HG03558 (cell line): Measurements from ENCODE around the gene PDC.
"Not testable (repeated sequence)": the region's sequence is repeated elsewhere in the genome, so short reads cannot be mapped to it uniquely, and the experiment has no call there.

Experiments
- ATAC-seq: cut with Tn5 transposase; IDR thresholded peaks from one replicate; pipeline ENCODE4 v1.9.1; 2021; ENCODE audit warnings: moderate number of reproducible peaks; ENCODE audit not compliant: unreplicated experiment; ENCODE audit errors: extremely low read depth

PDC gene

DNA sequence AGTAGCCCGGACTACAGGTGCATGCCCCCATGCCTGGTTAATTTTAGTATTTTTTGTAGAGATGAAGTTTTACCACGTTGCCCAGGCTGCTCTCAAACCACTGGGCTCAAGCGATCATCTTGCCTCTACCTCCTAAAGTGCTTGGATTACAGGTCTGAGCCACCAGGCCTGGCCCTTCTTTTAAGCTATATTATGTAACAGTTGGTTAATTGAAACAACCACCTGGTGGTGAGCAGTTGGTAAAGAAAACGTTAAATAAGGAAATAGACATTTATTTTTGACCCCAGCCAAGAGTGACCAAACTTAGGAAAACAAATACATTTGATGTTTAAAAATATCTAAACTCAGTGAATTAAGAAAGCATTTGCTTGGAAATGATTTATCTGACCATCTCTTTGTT lies 12.1 kb upstream of the PDC start:
- ATAC-seq = no peak

DNA sequence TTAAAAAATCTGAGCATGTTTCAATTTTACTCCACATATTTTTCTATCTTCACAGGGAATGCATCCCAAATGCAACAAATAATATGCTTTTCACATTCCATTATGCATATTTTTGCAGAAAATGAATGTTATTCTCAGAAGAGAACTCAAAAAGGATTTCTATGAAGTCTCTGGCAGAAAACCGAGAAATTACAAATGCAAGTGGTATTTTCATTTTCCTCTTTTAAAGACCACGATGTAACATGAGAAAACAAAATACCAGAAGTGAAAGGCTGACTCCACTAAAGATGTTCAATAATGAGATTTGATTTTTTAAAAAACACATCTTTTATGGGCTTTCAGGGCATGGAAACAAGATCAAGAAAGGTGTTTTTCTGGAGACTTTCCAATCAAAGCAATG lies 5.0 kb upstream of the PDC start:
- ATAC-seq = no peak

DNA sequence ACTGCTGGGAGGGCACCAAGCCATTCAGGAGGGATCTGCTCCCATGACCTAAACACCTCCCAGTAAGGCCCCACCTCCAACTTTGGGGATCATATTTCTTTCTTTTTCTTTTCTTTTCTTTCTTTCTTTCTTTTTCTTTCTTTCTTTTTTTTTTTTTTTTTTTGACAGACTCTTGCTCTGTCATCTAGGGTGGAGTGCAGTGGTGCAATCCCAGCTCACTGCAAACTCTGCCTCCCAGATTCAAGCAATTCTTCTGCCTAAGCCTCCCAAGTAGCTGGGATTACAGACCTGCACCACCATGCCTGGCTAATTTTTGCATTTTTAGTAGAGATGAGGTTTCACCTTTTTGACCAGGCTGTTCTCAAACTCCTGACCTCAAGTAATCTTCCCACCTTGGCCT lies 4.6 kb upstream of the PDC start:
- ATAC-seq = not testable (repeated sequence)

DNA sequence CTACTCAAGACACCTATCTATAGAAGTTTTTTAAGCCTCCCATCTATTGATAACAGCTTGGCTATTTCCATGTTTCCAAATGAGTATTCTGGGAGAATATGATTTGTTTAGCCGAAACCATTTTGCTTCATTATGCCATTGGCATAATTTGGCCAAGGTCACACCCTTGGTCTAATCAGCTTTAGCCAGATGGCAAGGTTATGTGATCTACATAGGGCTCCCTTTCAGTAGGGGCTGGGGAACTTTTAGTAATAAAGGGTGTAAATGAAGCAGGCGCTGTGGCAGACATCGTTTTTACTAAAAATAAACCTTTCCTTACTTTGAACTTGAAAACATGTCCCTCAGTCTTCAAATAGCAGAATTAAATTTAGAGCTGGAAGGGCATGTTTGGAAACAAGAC lies 3.0 kb upstream of the PDC start:
- no peak for ATAC-seq

DNA sequence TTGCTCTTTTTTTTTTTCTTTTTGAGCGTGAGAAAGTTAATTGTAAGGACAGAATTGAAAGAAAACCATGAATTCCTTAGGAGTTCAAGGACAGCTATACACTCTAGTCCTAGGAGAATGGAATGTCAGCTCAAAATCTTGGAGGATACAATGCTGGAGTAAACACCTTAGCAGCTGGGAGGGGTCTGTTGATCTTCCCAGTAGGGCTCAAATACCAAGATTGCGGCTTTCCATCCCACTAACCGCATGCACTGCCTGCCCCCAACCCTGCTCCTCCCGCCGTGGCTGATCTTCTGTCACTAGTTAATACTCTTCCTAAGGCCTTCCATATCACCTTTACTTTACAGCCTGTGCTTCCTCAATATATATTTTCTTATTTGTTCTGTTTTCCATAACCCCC lies 2.6 kb upstream of the PDC start:
- no peak for ATAC-seq

DNA sequence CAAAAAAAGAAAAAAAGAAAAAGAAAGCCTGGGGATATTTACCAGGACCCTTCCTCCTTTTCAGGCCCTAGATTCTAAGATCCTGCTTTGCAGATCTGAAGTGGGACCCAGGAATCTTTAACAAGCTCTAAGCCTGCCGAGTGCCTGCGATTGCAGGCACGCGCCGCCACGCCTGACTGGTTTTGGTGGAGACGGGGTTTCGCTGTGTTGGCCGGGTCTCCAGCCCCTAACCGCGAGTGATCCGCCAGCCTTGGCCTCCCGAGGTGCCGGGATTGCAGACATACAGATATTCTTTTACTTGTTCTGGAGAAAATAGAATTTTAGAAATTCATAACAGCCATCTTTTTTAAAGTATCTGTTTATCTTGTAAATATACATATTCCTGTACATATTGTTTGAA lies 1.8 kb downstream of the PDC start:
- not testable (repeated sequence) for ATAC-seq

DNA sequence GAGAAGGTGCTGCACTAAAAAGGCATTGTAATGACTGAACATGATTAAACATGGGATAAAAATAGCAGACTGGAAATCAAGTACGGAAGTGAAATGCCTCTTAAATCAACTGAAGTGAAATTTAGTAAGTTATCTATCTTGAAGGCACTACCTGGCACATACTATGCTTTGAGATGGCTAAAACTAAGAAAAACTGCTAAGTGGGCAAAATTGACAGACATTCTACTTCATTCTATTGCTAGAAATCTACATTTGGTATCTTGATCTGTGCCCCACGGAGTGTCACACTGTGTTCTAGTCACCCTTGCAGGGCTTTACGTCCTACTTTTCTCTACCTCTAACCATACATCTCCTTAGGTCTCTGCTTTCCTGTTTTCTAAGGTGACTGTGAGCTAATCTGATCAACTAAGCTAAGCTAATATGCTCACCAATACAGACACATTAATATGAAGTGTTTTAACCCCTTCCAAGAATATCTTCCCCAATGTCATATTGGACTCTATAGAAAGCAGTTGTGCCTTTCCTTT lies 4.1 kb downstream of the PDC start:
- no peak for ATAC-seq

DNA sequence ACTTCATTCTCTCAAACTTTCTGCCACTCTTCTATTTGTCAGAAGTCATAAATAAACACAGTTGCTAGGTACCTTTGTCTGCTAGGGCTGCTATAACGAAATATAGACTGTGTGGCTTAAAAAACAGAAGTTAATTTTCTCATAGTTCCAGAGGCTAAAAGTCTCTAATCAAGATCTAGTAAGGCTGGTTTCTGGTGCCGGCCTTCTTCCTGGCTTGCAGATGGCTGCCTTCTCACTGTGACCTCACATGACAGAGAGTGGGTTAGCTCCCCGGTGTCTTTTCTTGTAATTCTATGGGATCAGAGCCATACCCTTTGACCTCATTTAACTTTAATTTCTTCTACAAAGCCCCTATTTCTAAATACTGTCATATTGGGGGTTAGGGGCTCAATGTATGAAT lies 5.9 kb downstream of the PDC start:
- ATAC-seq = no peak

DNA sequence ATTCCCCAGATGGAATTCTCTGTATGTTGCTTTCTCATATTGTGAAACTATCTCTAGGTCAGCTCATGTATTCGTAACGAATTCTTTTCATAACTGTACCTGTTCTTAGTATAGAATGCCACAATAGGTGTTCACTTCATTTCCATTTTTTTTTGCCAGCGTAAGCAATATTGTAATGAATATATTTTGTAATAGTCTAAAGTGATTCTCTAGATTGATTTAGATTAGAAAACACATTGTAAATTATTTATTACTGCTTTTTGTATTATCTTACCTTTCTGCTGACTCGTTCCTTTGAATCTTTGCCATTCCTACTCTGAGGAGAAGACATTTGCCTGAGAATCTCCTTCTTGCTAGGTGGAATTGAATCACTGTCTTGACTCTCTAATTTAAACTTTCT lies 14.8 kb downstream of the PDC start:
- no peak for ATAC-seq

DNA sequence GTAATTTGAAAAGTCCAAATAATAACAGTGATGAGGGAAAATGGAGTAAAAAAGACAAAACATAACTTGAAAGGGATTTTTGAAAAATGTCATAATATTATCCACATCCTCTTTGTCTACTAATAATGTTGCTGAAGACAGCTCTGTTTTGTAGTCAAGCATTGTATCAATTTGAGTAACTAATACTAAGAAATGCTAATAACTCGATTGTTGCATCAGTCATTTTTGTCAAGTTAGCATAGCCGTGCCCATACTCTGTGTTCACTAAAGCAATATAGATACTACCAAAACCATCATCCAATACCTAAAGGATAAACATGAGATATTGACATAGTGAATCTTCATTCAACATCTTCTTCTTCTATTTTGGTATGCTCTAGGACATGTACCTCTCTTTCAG lies 17.3 kb downstream of the PDC start:
- no peak for ATAC-seq

DNA sequence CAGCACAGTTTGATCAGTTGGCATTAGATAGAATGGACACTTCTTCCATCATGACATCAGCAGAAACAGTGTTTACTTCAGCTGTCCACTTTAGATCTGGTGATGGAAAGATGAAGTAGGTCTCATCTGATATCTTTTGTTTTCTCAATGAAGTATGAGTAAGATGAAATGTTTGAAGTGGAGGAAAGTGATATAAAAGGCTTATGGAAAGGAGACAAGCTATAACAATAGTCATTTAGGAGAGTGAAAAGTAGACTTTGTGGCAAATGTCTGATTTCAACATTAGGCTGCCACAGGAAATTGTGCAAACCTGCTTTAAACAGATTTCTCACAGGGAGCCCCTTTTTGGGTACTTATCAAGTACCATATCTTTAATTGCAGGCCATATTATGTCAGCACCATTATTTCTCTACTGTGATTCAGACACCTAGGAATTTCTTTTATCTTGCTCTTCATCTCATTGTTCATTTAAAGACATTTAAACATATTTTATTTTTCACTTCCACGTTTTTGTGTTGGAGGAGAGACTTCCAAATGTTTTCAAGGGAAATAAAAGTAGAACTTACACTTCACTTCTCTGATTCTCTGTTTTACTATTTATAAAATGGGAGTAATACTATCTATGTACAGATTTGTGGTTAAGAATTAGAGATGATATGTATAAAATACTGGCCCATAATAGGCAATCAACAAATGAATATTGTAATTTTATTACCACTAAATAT lies 18.1 kb downstream of the PDC start:
- no peak for ATAC-seq

DNA sequence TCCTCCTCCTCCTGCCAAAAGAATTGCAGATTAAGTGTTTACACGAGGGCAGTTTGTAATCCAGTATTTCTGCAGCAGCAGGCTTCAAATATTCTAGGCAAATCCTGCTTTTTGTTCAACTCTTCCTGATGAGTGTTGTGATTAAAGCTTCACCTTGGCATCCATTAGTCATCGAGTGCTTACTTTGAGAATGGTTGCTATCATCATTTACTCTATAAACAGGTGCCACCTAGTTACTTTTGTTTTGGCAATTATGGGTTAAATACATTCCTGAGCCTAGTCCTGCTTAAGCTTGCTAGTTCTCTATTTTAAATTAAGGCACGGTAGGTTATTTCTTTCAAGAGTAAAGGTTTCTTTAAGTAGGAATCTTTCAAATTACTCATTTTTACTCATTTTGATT lies 20.3 kb downstream of the PDC start:
- no peak for ATAC-seq

DNA sequence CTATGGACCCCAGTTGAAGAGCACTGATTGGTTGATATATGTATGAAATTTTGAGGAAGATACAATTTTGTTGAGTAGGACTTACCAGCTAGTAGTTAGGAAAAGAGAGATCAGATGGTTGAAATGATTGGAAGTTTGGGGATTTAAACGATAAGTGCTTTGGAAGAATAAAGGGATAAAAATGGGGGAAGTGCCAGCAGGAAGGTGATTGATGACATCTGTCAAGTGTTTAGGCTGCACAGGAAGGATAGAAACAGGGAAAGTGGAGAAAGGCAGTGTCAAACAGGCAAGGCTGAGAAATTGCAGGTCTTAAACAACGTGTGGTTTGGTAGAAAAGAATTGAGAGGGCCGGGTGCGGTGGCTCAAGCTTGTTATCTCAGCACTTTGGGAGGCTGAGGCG lies 22.3 kb downstream of the PDC start:
- ATAC-seq = no peak

DNA sequence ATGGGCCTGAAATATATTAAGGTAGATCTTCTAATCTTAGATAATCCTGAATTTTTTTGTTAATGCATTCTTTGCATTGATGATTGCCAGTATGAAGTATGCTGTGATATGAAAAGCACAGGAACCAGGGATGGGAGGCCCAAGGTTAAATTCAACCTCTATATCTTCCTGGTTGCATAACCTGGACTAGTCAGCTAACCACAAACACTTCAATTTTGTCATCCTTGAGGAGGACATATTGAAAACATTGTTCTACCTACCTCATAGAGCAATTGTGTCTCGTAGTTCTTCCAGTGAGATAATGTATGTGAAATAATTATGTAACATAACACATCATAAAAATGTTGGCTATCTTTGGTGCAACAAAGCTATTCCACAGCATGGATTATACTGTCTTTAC lies 25.6 kb downstream of the PDC start:
- no peak for ATAC-seq

DNA sequence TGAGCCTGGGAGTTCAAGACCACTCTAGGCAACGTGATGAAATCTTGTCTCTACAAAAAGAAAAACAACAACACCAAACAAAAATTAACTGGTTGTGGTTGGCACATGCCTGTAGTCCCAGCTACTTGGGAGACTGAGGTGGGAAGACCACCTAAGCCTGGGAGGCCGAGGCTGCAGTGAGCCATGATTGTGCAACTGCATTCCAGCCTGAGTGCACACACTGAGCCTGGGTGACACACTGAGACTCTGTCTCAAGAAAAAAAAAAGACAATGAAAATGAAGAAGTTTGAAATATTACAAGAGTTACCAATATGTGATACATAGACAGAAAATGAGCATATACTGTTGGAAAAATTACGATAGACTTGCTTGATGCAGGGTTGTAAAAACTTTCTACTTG lies 31.9 kb downstream of the PDC start:
- ATAC-seq = no peak

DNA sequence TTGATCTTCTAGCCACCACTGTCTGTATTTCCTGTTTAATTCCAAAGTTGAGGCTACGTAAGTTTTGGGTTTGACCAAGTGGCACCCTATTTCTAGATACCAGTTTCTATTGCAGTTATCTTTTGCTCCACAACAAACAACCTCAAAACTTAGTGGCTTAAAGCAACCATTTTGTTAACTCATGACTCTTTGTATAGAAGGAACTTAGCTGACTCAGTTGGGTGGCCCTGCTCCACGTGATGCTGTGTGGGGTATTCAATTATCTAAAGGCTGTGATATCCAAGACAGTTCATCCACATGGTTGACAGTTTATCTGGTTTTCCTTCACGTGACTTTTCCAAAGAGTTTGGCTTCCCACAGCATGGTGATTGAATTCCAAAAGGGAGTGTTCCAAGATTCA lies 34.8 kb downstream of the PDC start:
- ATAC-seq = no peak

DNA sequence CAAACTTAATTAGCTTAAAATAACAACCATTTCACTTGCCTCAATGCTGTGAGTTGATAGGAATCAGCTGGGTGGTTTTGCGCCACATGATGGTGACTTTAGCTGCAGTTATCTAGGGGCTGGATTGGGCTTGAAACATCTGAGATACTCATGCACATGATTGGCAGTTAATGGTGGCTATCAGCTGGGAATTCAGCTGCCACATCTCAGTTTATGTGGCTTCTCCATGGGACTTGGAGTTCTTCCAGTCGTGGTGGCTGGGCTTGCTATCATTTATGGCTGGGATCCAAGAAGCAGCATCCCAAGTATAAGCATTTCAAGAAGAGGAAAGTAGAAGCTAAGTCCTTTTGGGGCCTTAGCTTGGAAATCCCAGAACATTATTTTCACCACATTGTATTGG lies 36.4 kb downstream of the PDC start:
- no peak for ATAC-seq

DNA sequence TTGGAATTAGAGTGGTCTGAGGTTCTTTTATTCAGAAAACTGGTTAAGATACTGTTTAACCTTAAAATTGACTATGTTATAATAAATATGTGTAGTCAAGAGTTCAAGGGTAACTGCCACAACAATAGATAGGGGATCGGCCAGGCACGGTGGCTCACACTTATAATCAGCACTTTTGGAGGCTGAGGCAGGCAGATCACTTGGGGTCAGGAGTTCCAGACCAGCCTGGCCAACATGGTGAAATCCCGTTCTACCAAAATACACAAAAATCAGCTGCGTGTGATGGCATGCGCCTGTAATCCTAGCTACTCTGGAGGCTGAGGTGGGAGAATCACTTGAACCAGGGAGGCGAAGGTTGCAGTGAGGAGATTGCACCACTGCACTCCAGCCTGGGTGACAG lies 39.5 kb downstream of the PDC start:
- ATAC-seq = no peak

DNA sequence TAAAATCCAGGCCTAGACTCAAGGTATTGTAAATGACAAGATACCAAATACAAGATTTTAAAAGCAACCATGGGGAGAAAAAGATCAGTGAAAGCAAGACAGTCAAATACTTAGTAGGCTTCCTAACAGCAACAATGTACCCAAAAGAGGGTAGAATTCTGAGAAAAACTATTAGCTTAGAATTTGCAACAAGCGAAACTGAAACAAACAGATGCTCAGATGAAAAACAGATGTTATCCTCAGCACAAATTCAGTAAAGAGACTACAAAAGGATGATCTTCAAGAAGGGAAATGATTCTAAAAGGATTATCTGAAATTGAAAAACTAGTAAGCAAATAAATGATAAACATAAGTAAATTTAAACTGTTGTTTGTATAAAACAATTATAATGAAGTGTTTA lies 40.0 kb downstream of the PDC start:
- peak; percentile 96 for ATAC-seq

DNA sequence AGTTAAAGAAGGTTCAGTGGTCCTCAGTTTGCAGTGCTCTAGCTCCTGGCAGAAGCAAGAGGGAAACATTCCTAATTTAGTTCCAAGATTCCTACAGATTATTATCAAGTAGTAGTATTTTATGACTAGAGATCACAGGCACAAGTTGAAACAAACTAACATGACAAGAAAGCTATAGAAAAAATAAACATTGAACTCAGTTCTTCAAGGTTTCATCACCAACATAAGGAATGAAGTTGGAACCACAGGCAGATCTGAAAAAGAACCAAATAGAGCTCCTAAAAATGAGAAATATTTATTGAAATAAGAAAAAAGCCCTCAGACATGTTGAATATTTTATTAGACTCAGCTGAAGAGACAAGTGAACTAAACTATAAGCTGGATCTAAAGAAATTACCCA lies 40.6 kb downstream of the PDC start:
- ATAC-seq = no peak

DNA sequence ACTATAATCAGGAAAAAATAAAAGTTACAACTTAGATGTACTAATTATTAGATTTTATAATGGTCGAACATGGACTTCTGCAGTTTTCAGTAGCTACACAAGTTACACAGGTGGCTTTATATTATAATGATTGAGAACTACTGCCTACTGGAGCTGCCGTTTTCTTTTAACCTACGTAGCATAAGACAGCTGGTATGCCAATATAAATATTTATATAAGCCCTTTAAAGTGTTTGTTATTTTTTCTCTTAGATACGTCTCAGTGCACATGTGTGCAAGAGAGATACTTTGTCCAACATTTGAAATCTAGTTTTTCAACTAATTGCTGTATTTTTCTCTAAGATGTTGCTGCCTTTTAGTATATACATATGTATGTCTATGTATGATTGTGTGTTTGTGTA lies 42.4 kb downstream of the PDC start:
- ATAC-seq = no peak

DNA sequence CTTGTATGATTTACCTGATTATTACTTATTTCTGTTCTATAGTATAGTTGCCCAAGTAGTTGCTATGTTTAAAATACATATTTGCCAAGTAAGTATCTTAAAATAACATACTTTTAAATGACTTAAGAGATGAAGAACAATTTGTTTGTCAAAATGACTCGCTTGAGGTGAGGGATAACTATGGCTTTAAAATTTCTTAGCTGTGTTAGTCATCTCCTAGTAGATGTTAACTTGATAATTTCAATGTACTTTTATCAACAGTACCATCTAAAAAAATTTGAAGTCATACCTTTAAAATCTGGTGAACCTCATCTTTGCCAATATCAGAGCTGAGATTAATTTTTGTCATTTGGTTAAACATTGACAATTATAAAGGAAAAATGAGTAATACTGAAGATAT lies 47.6 kb downstream of the PDC start:
- no peak for ATAC-seq

DNA sequence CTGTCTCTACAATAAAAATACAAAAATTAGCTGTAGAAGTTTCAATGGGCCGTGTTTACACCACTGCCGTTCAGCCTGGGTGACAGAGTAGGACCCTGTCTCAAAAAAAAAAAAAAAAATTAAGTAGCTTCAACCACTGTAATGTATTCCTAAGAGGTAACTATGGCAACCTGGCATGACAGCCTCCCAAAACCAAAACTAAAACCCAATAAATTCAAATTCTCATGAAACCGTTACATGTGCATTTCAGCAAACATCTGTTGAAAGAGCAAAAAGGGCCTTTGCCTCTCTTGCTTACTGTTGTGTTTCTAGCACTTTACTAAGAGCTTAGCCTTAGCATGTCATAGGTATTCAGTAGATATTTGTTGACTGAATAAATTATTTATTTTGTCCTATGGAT lies 51.8 kb downstream of the PDC start:
- ATAC-seq = peak; percentile 80
